Prostate gland (tissue), 2 donors: Measurements from ENCODE around the gene KCNK4. TPM values are rescaled to one million over a fixed set of nuclear protein-coding genes. Genes with fewer than 3 reads are reported as not detected.
"Not testable (repeated sequence)": the region's sequence is repeated elsewhere in the genome, so short reads cannot be mapped to it uniquely, and the experiment has no call there.

Experiments
- DNase-seq: peaks from one replicate; pipeline ENCODE4 v3.0.0-alpha.2; 2019; ENCODE audit warnings: low spot score
- H3K27ac ChIP-seq, 2 donors: fragments of 200-600 bp; sonication (generic); 2 replicates each; pipeline ENCODE4 v1.5.1; 2017 to 2019
- H3K27me3 ChIP-seq: fragments of 200-600 bp; sonication (generic); replicated peaks from 2 replicates; pipeline ENCODE4 v1.5.1; 2019; ENCODE audit not compliant: insufficient read depth
- H3K36me3 ChIP-seq, 2 donors: fragments of 200-600 bp; sonication (generic); 1 replicate in 1 of 2; 2 replicates in 1 of 2; pipeline versions ENCODE4 v1.5.1 to v1.8.1; 2017 to 2019
- H3K4me1 ChIP-seq: fragments of 200-600 bp; sonication (generic); replicated peaks from 2 replicates; pipeline ENCODE4 v1.5.1; 2019
- H3K4me3 ChIP-seq, 2 donors: fragments of 200-600 bp; sonication (generic); 2 replicates each; pipeline ENCODE4 v1.5.1; 2017 to 2019
- H3K9me3 ChIP-seq: fragments of 200-600 bp; sonication (generic); 2 replicates; pipeline ENCODE4 v1.5.1; 2017
- POLR2A ChIP-seq: fragments of 450-650 bp; IDR thresholded peaks from one replicate; pipeline ENCODE4 v1.6.1; 2016; ENCODE audit warnings: antibody characterized with exemption, mild to moderate bottlenecking
- POLR2AphosphoS5 ChIP-seq: sonication (generic); formaldehyde crosslinking; IDR thresholded peaks from one replicate; pipeline ENCODE4 v1.6.1; 2017; ENCODE audit warnings: antibody characterized with exemption
- WGBS: methylation state at CpG from one replicate; pipeline ENCODE4 v1.1.5; 2018; 5-methylcytosine and 5-hydroxymethylcytosine counted together
- intact Hi-C: fragments of 100-400 bp; cut with DNase I; formaldehyde crosslinking; loops from one replicate; pipeline ENCODE4 v1.14.2; 2022
- total RNA-seq, 2 donors: library from RNA; depleted of rRNA; stranded (reverse); fragments of >200 nt; gene quantifications; one replicate each; pipeline ENCODE4 v1.1.0, GENCODE V29; 2016
- TF ChIP-seq, protein P1 (sequence below), 4 experiments: fragments of 200-600 bp in 2 of 4; fragments of 450-650 bp in 2 of 4; sonication (generic) in 2 of 4; IDR thresholded peaks; 1 replicate in 3 of 4; 2 replicates in 1 of 4; pipeline ENCODE4 v1.5.1; 2016 to 2019; ENCODE audit warnings: antibody characterized with exemption in 4 of 4, mild to moderate bottlenecking in 2 of 4, moderate library complexity in 2 of 4

KCNK4 gene
- total RNA-seq, 2 donors from 2014 or later: not detected

DNA sequence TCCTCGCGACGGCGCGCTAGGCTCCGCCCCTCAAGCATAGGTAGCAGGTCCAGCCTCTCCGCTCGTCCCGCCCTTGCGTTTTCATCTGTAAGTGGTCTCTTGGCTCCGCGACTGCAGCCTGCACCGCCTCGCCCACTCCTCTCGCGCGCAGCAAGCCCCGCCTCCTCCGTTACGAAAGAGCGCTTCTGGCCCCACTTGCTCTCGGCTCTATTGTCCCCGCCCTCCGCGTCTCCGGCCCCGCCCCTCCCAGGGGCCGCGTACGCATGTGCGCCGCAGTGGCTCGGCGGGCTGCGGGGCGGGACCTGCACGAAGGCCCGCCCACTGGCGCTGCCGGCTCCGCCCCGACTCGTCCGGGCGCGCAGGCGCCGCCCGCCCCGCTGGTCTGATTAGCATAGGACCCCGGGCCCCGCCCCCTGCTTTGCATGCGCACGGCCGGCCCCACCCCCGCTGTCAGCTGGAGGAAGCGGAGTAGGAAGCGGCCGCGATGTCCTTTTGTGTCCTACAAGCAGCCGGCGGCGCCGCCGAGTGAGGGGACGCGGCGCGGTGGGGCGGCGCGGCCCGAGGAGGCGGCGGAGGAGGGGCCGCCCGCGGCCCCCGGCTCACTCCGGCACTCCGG lies 14.1 kb downstream of the KCNK4 start, which contains the start of gene ESRRA:
Gene ESRRA, plus strand, starts transcription at position 450 of the 616 bp plus-strand sequence. CDS start 1,656 bp downstream, outside the sequence.
- no peaks in the 10 kb centered on the region for H3K27me3 ChIP-seq
- TF ChIP-seq, protein P1, sequence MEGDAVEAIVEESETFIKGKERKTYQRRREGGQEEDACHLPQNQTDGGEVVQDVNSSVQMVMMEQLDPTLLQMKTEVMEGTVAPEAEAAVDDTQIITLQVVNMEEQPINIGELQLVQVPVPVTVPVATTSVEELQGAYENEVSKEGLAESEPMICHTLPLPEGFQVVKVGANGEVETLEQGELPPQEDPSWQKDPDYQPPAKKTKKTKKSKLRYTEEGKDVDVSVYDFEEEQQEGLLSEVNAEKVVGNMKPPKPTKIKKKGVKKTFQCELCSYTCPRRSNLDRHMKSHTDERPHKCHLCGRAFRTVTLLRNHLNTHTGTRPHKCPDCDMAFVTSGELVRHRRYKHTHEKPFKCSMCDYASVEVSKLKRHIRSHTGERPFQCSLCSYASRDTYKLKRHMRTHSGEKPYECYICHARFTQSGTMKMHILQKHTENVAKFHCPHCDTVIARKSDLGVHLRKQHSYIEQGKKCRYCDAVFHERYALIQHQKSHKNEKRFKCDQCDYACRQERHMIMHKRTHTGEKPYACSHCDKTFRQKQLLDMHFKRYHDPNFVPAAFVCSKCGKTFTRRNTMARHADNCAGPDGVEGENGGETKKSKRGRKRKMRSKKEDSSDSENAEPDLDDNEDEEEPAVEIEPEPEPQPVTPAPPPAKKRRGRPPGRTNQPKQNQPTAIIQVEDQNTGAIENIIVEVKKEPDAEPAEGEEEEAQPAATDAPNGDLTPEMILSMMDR (IDR thresholded peaks at IDR 0.05): peak in 2 of 4 experiments; percentile 5 to 23
- TF ChIP-seq POLR2A (peak; percentile 47), POLR2AphosphoS5 (peak; percentile 86)
- intact Hi-C loops: no loop called here
- peaks cover 9% of the 10 kb centered on the region for H3K4me1 ChIP-seq
- under 1% methylated on average over 77 of the region's 81 CpGs for WGBS
- peak; percentile 100 for DNase-seq
- H3K9me3 ChIP-seq: no peaks in the 10 kb centered on the region
- H3K27ac ChIP-seq: peak within 1 kb of the TSS; percentile 78 to 88
- H3K4me3 ChIP-seq: peak within 1 kb of the TSS; percentile 53 to 69
- H3K36me3 ChIP-seq: no peaks in the 10 kb centered on the region

- intact Hi-C loops: no loop called here
- H3K27me3 ChIP-seq: no peaks in the 10 kb centered on the region
- no peaks in the 10 kb centered on the region for H3K9me3 ChIP-seq
- H3K4me1 ChIP-seq: peaks cover 2% of the 10 kb centered on the region
- peak overlapping the region; percentile 75 to 78 for H3K27ac ChIP-seq
- no peaks in the 10 kb centered on the region for H3K36me3 ChIP-seq
- TF ChIP-seq POLR2A (peak; percentile 69), POLR2AphosphoS5 (peak; percentile 41)
- TF ChIP-seq, protein P1 (IDR thresholded peaks at IDR 0.05): peak in 2 of 4 experiments; percentile 38 to 40
- peak; percentile 38 for DNase-seq
- 2% methylated on average over 32 of the region's 71 CpGs for WGBS
- H3K4me3 ChIP-seq: peak overlapping the region; percentile 53 to 69
Observed at GRCh38 chr11:64305691-64306562, 14.8 kb downstream of the KCNK4 start.

DNA sequence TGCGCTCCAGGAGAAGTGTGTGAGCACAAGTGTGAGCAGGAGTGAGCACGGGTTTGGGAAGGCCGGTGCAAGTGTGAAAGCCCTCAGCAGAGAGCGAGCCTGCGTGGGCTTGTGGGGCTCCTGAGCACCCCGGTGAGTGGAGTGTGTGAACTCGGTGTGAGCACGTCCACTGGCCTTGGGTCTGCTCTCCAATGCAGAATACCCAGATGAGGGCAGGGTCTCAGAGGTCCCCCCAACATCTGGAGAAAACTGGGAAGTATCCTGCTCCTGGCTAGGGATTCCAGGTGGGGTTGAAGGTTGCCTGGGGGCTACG lies 15.4 kb downstream of the KCNK4 start:
- 28% methylated on average over 9 of the region's 9 CpGs for WGBS
- Histone ChIP-seq H3K36me3 (no peaks in the 10 kb centered on the region), H3K27me3 (no peaks in the 10 kb centered on the region)

DNA sequence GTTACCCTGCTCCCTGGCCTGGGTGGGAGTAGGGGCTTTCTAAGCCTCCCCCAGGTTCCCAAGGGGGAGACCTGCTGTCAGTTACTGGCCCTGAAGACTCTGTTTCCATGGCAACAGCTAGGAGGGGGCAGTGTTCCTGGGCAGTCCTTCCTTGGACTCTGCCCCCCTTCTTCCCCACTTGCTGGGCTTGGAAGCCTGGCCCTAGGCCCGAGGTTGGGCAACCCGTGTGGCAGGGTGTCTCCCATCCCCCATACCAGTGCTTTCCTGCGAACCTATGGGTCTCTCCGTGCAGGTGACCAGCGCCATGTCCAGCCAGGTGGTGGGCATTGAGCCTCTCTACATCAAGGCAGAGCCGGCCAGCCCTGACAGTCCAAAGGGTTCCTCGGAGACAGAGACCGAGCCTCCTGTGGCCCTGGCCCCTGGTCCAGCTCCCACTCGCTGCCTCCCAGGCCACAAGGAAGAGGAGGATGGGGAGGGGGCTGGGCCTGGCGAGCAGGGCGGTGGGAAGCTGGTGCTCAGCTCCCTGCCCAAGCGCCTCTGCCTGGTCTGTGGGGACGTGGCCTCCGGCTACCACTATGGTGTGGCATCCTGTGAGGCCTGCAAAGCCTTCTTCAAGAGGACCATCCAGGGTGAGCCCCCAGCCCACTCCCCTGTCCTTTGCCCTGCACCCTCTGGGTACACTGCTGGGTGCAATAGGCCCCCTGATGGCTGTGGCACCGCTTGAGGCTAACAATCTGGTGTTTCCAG lies 15.9 kb downstream of the KCNK4 start:
- intact Hi-C loops: no loop called here
- no peak for DNase-seq
- Histone ChIP-seq H3K9me3 (no peaks in the 10 kb centered on the region), H3K27me3 (no peaks in the 10 kb centered on the region), H3K36me3 (no peaks in the 10 kb centered on the region), H3K4me1 (peaks cover 2% of the 10 kb centered on the region), H3K4me3 (peak overlapping the region; percentile 53 to 69), H3K27ac (peak overlapping the region; percentile 75 to 78)
- 73% methylated on average over 15 of the region's 15 CpGs for WGBS
- TF ChIP-seq, protein P1 (IDR thresholded peaks at IDR 0.05): no peak
- TF ChIP-seq POLR2A (no peak), POLR2AphosphoS5 (no peak)

More for the DNA sequence above, 15.4 kb downstream of the KCNK4 start:
- H3K27ac ChIP-seq: peak overlapping the region; percentile 75 to 78
- H3K4me3 ChIP-seq: peak overlapping the region; percentile 53 to 69
- no peak for TF ChIP-seq POLR2A
- TF ChIP-seq POLR2AphosphoS5: no peak
- TF ChIP-seq, protein P1 (IDR thresholded peaks at IDR 0.05): no peak
- H3K9me3 ChIP-seq: no peaks in the 10 kb centered on the region
- DNase-seq: no peak
- peaks cover 2% of the 10 kb centered on the region for H3K4me1 ChIP-seq
- intact Hi-C loops: no loop called here

GRCh38 chr11:64307795-64308194 lies 16.7 kb downstream of the KCNK4 start:
- H3K27me3 ChIP-seq, H3K9me3 ChIP-seq, DNase-seq, H3K36me3 ChIP-seq, H3K4me3 ChIP-seq, H3K4me1 ChIP-seq, intact Hi-C loops, H3K27ac ChIP-seq: not testable (repeated sequence)
- WGBS: 80% methylated on average over 5 of the region's 5 CpGs
